GM12878 (cell line): ENCODE measurements around the gene ASB10. TPM values are rescaled to one million over a fixed set of nuclear protein-coding genes. Genes with fewer than 3 reads are reported as not detected.

Experiments used
- ATAC-seq: fragments of 200-7000 bp; cut with Tn5 transposase; 3 replicates; pipeline ENCODE4 v1.9.1; 2020; ENCODE audit warnings: mild to moderate bottlenecking, moderate library complexity
- BruUV-seq: library from RNA; stranded (reverse); fragments of 400-500 nt; replicated peaks from 2 replicates; lab custom pipeline; 2021; lab: Mats Ljungman, UMichigan
- CTCF ChIA-PET: fragments of 300-600 bp; sonication (Branson Sonifier 250); formaldehyde crosslinking; extraction: SDS; loops from one replicate; lab custom pipeline; 2021; ENCODE audit warnings: inconsistent platforms; lab: Yijun Ruan, JAX
- POLR2A ChIA-PET: fragments of 350-600 bp; formaldehyde crosslinking; extraction: SDS; loops from one replicate; lab custom pipeline; 2021; ENCODE audit warnings: inconsistent platforms; lab: Charles Lee
- RAD21 ChIA-PET: fragments of 300-600 bp; sonication (Branson Sonifier 250); formaldehyde crosslinking; loops from one replicate; lab custom pipeline; 2023; ENCODE audit warnings: antibody characterized with exemption; ENCODE audit not compliant: unreplicated experiment; lab: Charles Lee
- SMC1A ChIA-PET: fragments of 300-600 bp; sonication (Branson Sonifier 250); formaldehyde crosslinking; loops from one replicate; lab custom pipeline; 2023; ENCODE audit not compliant: unreplicated experiment, uncharacterized antibody; lab: Charles Lee
- DNase-seq: peaks from one replicate; pipeline ENCODE4 v3.0.0-alpha.2; 2011; ENCODE audit warnings: low read depth, low spot score
- FAIRE-seq: peaks from 3 replicates; lab custom pipeline; 2011; peaks lifted over from hg19 to GRCh38; lab: Jason Lieb, UNC
- H2AFZ ChIP-seq: 2 replicates; pipeline ENCODE4 v1.6.0; 2011; ENCODE audit warnings: low read depth, low read length, control low read depth; ENCODE audit not compliant: control insufficient read depth
- H3K27ac ChIP-seq: 2 replicates; pipeline ENCODE4 v1.5.1; 2011; ENCODE audit warnings: control low read depth; ENCODE audit not compliant: control insufficient read depth, insufficient read depth
- H3K27me3 ChIP-seq, 2 experiments: replicated peaks in 1 of 2; 2 replicates each; pipeline versions ENCODE4 v1.6.0 to v1.6.1; 2011; ENCODE audit warnings: low read length in 1 of 2; ENCODE audit not compliant: control insufficient read depth in 2 of 2, insufficient read depth in 2 of 2
- H3K36me3 ChIP-seq, 2 experiments: 2 replicates each; pipeline ENCODE4 v1.5.1; 2011; ENCODE audit warnings: low read length in 1 of 2; ENCODE audit not compliant: control insufficient read depth in 2 of 2, insufficient read depth in 2 of 2
- H3K4me1 ChIP-seq: 2 replicates; pipeline ENCODE4 v1.6.1; 2011; ENCODE audit warnings: mild to moderate bottlenecking, low read length, moderate library complexity, mixed read lengths; ENCODE audit not compliant: control insufficient read depth, insufficient read depth
- H3K4me2 ChIP-seq: 2 replicates; pipeline ENCODE4 v1.6.0; 2011; ENCODE audit warnings: control low read depth; ENCODE audit not compliant: control insufficient read depth, insufficient read depth
- H3K4me3 ChIP-seq: fragments of 200-600 bp; sonication (generic); 2 replicates; pipeline ENCODE4 v1.5.1; 2016
- H3K79me2 ChIP-seq: 2 replicates; pipeline ENCODE4 v1.6.0; 2011; ENCODE audit warnings: low read length; ENCODE audit not compliant: control insufficient read depth, insufficient read depth
- H3K9ac ChIP-seq: 2 replicates; pipeline ENCODE4 v1.8.0; 2011; ENCODE audit warnings: low read length, control low read depth, mixed read lengths; ENCODE audit not compliant: control insufficient read depth, insufficient read depth
- H3K9me3 ChIP-seq: replicated peaks from 3 replicates; pipeline ENCODE4 v1.5.1; 2011; ENCODE audit warnings: mild to moderate bottlenecking, low read length; ENCODE audit not compliant: control insufficient read depth, insufficient read depth
- H4K20me1 ChIP-seq: 2 replicates; pipeline ENCODE4 v1.6.0; 2011; ENCODE audit not compliant: control insufficient read depth, insufficient read depth
- CHD1 ChIP-seq: IDR thresholded peaks from 2 replicates; pipeline ENCODE4 v1.6.1; 2012; ENCODE audit warnings: low read depth, low read length, improper control_type of control experiment
- IRF4 ChIP-seq: IDR thresholded peaks from 2 replicates; pipeline ENCODE4 v1.6.1; 2011; ENCODE audit warnings: low read depth, low read length
- WGBS: methylation state at CpG from one replicate; pipeline ENCODE4 v1.1.6; 2016; ENCODE audit warnings: low lambda C conversion rate; ENCODE audit not compliant: insufficient replicate concordance, insufficient coverage; ENCODE audit errors: missing lambda C conversion rate; 5-methylcytosine and 5-hydroxymethylcytosine counted together
- in situ Hi-C: fragments of 300-500 bp; cut with MboI; formaldehyde crosslinking; loops from 9 replicates; pipeline ENCODE4 v1.14.3; 2018; ENCODE audit warnings: mixed read lengths
- intact Hi-C: fragments of 100-400 bp; cut with micrococcal nuclease; formaldehyde crosslinking; loops from one replicate; pipeline ENCODE4 v1.14.2; 2022; ENCODE audit not compliant: unreplicated experiment
- polyA plus RNA-seq, 11 experiments: library from polyadenylated mRNA; depleted of rRNA in 4 of 11; unstranded in 6 of 11; stranded (reverse) in 5 of 11; fragments of >200 nt; fragmentation: Nextera tagmentation in 4 of 11; fragmentation: Illumina TruSeq in 1 of 11; extraction: Ambion mirVana in 4 of 11; extraction: Trizol in 1 of 11; gene quantifications; 1 replicate in 1 of 11; 2 replicates in 10 of 11; pipeline versions ENCODE4 v1.2.1 to v1.2.3, GENCODE V29; 2011 to 2016; ENCODE audit warnings: inconsistent platforms in 2 of 11, missing spikeins in 2 of 11, low read depth in 1 of 11
- total RNA-seq, 4 experiments: library from RNA; depleted of rRNA in 3 of 4; stranded (reverse); fragments of >200 nt in 3 of 4; fragmentation: Illumina TruSeq in 1 of 4; extraction: Trizol in 1 of 4; gene quantifications; 2 replicates each; pipeline versions ENCODE4 v1.2.1 to v1.2.3, GENCODE V29; 2013 to 2021
- TF ChIP-seq, protein P1 (sequence below): fragments of 450-650 bp; formaldehyde crosslinking; IDR thresholded peaks from 2 replicates; pipeline ENCODE4 v1.4.0; 2020; ENCODE audit warnings: mild to moderate bottlenecking, moderate library complexity
- TF ChIP-seq, protein P2 (sequence below): fragments of 450-650 bp; IDR thresholded peaks from 2 replicates; pipeline ENCODE4 v1.6.1; 2017; ENCODE audit warnings: mild to moderate bottlenecking, moderate library complexity

Gene ASB10
- total and polyA plus RNA-seq, 10 of the 15 experiments (the other 5 are each of a cell fraction or from before 2014, with no cell fraction given) = not detected

DNA sequence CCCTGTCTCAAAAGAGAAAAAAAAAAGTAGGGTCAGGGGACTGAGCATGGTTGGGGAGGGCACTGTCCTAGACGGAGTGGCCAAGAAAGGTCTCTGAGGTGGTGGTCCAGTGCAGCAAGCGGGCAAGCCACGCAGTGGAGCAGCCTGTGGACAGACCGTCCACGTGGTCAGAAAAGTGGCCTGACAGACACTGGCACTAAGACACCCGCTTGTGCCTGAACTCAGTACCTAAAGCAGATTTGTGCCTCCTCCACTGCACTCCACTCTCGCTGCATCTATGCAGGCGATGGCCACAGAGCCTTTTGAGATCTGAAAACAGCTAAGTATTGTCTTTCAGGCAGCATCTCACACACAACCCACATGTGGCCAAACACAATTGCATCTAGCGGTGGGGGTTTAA lies 8.8 kb downstream of the ASB10 start:
- ChIA-PET CTCF (interaction anchor here (1.0 to 1.7 kb wide), 2 partner anchors 12 kb away, joined by 3 to 5 read pairs; no protein-coding TSS in a partner anchor), SMC1A (no interaction called here), POLR2A (no interaction called here), RAD21 (no interaction called here)
- no peak overlapping the region for H2AFZ ChIP-seq
- H3K27ac ChIP-seq = no peak overlapping the region
- WGBS = 31% methylated on average over 9 of the region's 9 CpGs
- DNase-seq (no peak), FAIRE-seq (no peak), ATAC-seq (no peak)
- in situ Hi-C loops = no loop called here
- no peaks in the 10 kb centered on the region for H4K20me1 ChIP-seq
- TF ChIP-seq IRF4 (no peak), CHD1 (no peak)
- TF ChIP-seq, protein P1, sequence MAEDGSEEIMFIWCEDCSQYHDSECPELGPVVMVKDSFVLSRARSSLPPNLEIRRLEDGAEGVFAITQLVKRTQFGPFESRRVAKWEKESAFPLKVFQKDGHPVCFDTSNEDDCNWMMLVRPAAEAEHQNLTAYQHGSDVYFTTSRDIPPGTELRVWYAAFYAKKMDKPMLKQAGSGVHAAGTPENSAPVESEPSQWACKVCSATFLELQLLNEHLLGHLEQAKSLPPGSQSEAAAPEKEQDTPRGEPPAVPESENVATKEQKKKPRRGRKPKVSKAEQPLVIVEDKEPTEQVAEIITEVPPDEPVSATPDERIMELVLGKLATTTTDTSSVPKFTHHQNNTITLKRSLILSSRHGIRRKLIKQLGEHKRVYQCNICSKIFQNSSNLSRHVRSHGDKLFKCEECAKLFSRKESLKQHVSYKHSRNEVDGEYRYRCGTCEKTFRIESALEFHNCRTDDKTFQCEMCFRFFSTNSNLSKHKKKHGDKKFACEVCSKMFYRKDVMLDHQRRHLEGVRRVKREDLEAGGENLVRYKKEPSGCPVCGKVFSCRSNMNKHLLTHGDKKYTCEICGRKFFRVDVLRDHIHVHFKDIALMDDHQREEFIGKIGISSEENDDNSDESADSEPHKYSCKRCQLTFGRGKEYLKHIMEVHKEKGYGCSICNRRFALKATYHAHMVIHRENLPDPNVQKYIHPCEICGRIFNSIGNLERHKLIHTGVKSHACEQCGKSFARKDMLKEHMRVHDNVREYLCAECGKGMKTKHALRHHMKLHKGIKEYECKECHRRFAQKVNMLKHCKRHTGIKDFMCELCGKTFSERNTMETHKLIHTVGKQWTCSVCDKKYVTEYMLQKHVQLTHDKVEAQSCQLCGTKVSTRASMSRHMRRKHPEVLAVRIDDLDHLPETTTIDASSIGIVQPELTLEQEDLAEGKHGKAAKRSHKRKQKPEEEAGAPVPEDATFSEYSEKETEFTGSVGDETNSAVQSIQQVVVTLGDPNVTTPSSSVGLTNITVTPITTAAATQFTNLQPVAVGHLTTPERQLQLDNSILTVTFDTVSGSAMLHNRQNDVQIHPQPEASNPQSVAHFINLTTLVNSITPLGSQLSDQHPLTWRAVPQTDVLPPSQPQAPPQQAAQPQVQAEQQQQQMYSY (CRISPR knock-in tag) = no peak
- TF ChIP-seq, protein P2, sequence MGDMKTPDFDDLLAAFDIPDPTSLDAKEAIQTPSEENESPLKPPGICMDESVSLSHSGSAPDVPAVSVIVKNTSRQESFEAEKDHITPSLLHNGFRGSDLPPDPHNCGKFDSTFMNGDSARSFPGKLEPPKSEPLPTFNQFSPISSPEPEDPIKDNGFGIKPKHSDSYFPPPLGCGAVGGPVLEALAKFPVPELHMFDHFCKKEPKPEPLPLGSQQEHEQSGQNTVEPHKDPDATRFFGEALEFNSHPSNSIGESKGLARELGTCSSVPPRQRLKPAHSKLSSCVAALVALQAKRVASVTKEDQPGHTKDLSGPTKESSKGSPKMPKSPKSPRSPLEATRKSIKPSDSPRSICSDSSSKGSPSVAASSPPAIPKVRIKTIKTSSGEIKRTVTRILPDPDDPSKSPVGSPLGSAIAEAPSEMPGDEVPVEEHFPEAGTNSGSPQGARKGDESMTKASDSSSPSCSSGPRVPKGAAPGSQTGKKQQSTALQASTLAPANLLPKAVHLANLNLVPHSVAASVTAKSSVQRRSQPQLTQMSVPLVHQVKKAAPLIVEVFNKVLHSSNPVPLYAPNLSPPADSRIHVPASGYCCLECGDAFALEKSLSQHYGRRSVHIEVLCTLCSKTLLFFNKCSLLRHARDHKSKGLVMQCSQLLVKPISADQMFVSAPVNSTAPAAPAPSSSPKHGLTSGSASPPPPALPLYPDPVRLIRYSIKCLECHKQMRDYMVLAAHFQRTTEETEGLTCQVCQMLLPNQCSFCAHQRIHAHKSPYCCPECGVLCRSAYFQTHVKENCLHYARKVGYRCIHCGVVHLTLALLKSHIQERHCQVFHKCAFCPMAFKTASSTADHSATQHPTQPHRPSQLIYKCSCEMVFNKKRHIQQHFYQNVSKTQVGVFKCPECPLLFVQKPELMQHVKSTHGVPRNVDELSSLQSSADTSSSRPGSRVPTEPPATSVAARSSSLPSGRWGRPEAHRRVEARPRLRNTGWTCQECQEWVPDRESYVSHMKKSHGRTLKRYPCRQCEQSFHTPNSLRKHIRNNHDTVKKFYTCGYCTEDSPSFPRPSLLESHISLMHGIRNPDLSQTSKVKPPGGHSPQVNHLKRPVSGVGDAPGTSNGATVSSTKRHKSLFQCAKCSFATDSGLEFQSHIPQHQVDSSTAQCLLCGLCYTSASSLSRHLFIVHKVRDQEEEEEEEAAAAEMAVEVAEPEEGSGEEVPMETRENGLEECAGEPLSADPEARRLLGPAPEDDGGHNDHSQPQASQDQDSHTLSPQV = no peak
- H3K79me2 ChIP-seq = no peaks in the 10 kb centered on the region
- intact Hi-C loops = no loop called here
- no peaks in the 10 kb centered on the region for H3K4me1 ChIP-seq
- no peak overlapping the region for H3K4me3 ChIP-seq
- no peaks in the 10 kb centered on the region for H3K9me3 ChIP-seq
- H3K27me3 ChIP-seq = peaks cover 0 to 4% of the 10 kb centered on the region in 2 experiments; a peak in 3 of 4 replicates
- BruUV-seq = no TSS peak
- no peak overlapping the region for H3K4me2 ChIP-seq
- no peak overlapping the region for H3K9ac ChIP-seq
- no peaks in the 10 kb centered on the region for H3K36me3 ChIP-seq
